Activated CD8-positive, alpha-beta T cell treated with anti-CD3 and anti-CD28 coated beads for 36 hours (primary cell): Measurements from ENCODE around the gene NMNAT3. TPM values are rescaled to one million over a fixed set of nuclear protein-coding genes. Genes with fewer than 3 reads are reported as not detected.

Source experiments
- ATAC-seq: fragments of 200-7000 bp; cut with Tn5 transposase; one replicate; pipeline ENCODE4 v1.10.0; 2021; ENCODE audit warnings: mild to moderate bottlenecking, moderate library complexity
- CTCF ChIA-PET: fragments of 350-600 bp; sonication (Branson Sonifier 250); formaldehyde crosslinking; loops from one replicate; lab custom pipeline; 2021; ENCODE audit warnings: antibody characterized with exemption; lab: Charles Lee
- POLR2A ChIA-PET: fragments of 350-600 bp; sonication (Branson Sonifier 250); formaldehyde crosslinking; loops from one replicate; lab custom pipeline; 2021; ENCODE audit warnings: antibody characterized with exemption; lab: Charles Lee
- DNase-seq: peaks from one replicate; pipeline ENCODE4 v3.0.0-alpha.2; 2020
- H3K27ac Mint-ChIP-seq: one replicate; pipeline ENCODE4 v1.8.0; 2021; ENCODE audit warnings: mild to moderate bottlenecking, mixed read lengths
- H3K27me3 Mint-ChIP-seq: one replicate; pipeline ENCODE4 v1.8.0; 2021; ENCODE audit warnings: mixed read lengths
- H3K36me3 Mint-ChIP-seq: one replicate; pipeline ENCODE4 v1.8.0; 2021; ENCODE audit warnings: low read depth, mixed read lengths
- H3K4me1 Mint-ChIP-seq: one replicate; pipeline ENCODE4 v1.8.0; 2021; ENCODE audit warnings: low read depth, mixed read lengths
- H3K4me3 Mint-ChIP-seq: one replicate; pipeline ENCODE4 v1.8.0; 2021; ENCODE audit warnings: mild to moderate bottlenecking, moderate library complexity, mixed read lengths
- H3K9me3 Mint-ChIP-seq: one replicate; pipeline ENCODE4 v1.8.0; 2021; ENCODE audit warnings: mixed read lengths
- CTCF ChIP-seq: fragments of 200-600 bp; IDR thresholded peaks from one replicate; pipeline ENCODE4 v1.8.0; 2022; ENCODE audit warnings: antibody characterized with exemption, mild to moderate bottlenecking
- intact Hi-C: fragments of 100-400 bp; cut with micrococcal nuclease; formaldehyde crosslinking; loops from one replicate; pipeline ENCODE4 v1.10.0; 2022
- total RNA-seq, 2 experiments: library from RNA; stranded (reverse); gene quantifications; one replicate each; pipeline ENCODE4 v1.2.3, GENCODE V29; 2021

The NMNAT3 gene
- total RNA-seq, 2 experiments from 2014 or later = 4.3 to 4.5 TPM

- no peak for ATAC-seq
- no peak for DNase-seq
- TF ChIP-seq CTCF = no peak
- POLR2A ChIA-PET = no interaction called here
- CTCF ChIA-PET = no interaction called here
- H3K4me1 Mint-ChIP-seq = peaks cover 6% of the 10 kb centered on the region
- no peaks in the 10 kb centered on the region for H3K27me3 Mint-ChIP-seq
- intact Hi-C loops = no loop called here
- no peaks in the 10 kb centered on the region for H3K9me3 Mint-ChIP-seq
- no peak overlapping the region for H3K27ac Mint-ChIP-seq
- no peak overlapping the region for H3K4me3 Mint-ChIP-seq
- H3K36me3 Mint-ChIP-seq = no peaks in the 10 kb centered on the region
Observed at GRCh38 chr3:139640456-139640855, 37.3 kb downstream of the NMNAT3 start.

- Mint-ChIP-seq H3K4me1 (peaks cover 6% of the 10 kb centered on the region), H3K4me3 (no peak overlapping the region), H3K36me3 (no peaks in the 10 kb centered on the region), H3K27ac (no peak overlapping the region), H3K27me3 (no peaks in the 10 kb centered on the region), H3K9me3 (no peaks in the 10 kb centered on the region)
- CTCF ChIA-PET = no interaction called here
- ATAC-seq (no peak), DNase-seq (no peak)
- intact Hi-C loops = no loop called here
- POLR2A ChIA-PET = no interaction called here
- no peak for TF ChIP-seq CTCF
Observed at GRCh38 chr3:139639662-139640061, 38.1 kb downstream of the NMNAT3 start.

- ATAC-seq (no peak), DNase-seq (no peak)
- ChIA-PET POLR2A (no interaction called here), CTCF (no interaction called here)
- Mint-ChIP-seq H3K27me3 (no peaks in the 10 kb centered on the region), H3K4me3 (no peak overlapping the region), H3K36me3 (peaks cover 4% of the 10 kb centered on the region), H3K9me3 (no peaks in the 10 kb centered on the region), H3K4me1 (peaks cover 6% of the 10 kb centered on the region), H3K27ac (no peak overlapping the region)
- no peak for TF ChIP-seq CTCF
- intact Hi-C loops = no loop called here
Observed at GRCh38 chr3:139638518-139638917, 39.3 kb downstream of the NMNAT3 start.

- no peak overlapping the region for H3K27ac Mint-ChIP-seq
- intact Hi-C loops = no loop called here
- ChIA-PET POLR2A (no interaction called here), CTCF (no interaction called here)
- no peak for DNase-seq
- H3K36me3 Mint-ChIP-seq = peaks cover 4% of the 10 kb centered on the region
- no peak overlapping the region for H3K4me3 Mint-ChIP-seq
- no peaks in the 10 kb centered on the region for H3K27me3 Mint-ChIP-seq
- no peak for ATAC-seq
- no peaks in the 10 kb centered on the region for H3K9me3 Mint-ChIP-seq
- H3K4me1 Mint-ChIP-seq = no peaks in the 10 kb centered on the region
- TF ChIP-seq CTCF = no peak
Observed at GRCh38 chr3:139636511-139636910, 41.3 kb downstream of the NMNAT3 start.

- no peak for DNase-seq
- POLR2A ChIA-PET = no interaction called here
- TF ChIP-seq CTCF = no peak
- no peak for ATAC-seq
- Mint-ChIP-seq H3K4me3 (no peak overlapping the region), H3K4me1 (no peaks in the 10 kb centered on the region), H3K9me3 (no peaks in the 10 kb centered on the region), H3K36me3 (peaks cover 4% of the 10 kb centered on the region), H3K27ac (no peak overlapping the region), H3K27me3 (no peaks in the 10 kb centered on the region)
- CTCF ChIA-PET = no interaction called here
- intact Hi-C loops = no loop called here
Observed at GRCh38 chr3:139634111-139634635, 43.6 kb downstream of the NMNAT3 start.
